Skeletal muscle satellite cell (primary cell): ENCODE results near the gene OTOP3.

Source experiments
- H3K27me3 ChIP-seq: 2 replicates; pipeline ENCODE4 v1.7.0; 2013; ENCODE audit warnings: low read length; ENCODE audit not compliant: control insufficient read depth, insufficient read depth
- H3K36me3 ChIP-seq: 2 replicates; pipeline ENCODE4 v1.7.0; 2013; ENCODE audit warnings: mild to moderate bottlenecking, control low read depth, low read length; ENCODE audit not compliant: insufficient read depth
- H3K4me1 ChIP-seq: 2 replicates; pipeline ENCODE4 v1.7.0; 2013; ENCODE audit warnings: low read length; ENCODE audit not compliant: control insufficient read depth, insufficient read depth
- H3K4me2 ChIP-seq: 2 replicates; pipeline ENCODE4 v1.7.0; 2013; ENCODE audit warnings: mild to moderate bottlenecking, low read length
- H3K4me3 ChIP-seq: 2 replicates; pipeline ENCODE4 v1.7.0; 2013; ENCODE audit warnings: low read length
- H3K9ac ChIP-seq: 2 replicates; pipeline ENCODE4 v1.7.0; 2013; ENCODE audit warnings: mild to moderate bottlenecking, low read depth, low read length, moderate library complexity
- H3K9me3 ChIP-seq: replicated peaks from 2 replicates; pipeline ENCODE4 v1.7.0; 2013; ENCODE audit warnings: mild to moderate bottlenecking, control low read depth, low read length

OTOP3 gene

GRCh38 chr17:74928786-74929185, 6.9 kb upstream of the OTOP3 start:
- no peaks in the 10 kb centered on the region for H3K4me1 ChIP-seq
- H3K9ac ChIP-seq: no peak overlapping the region
- H3K4me3 ChIP-seq: no peak overlapping the region
- H3K36me3 ChIP-seq: no peaks in the 10 kb centered on the region
- H3K4me2 ChIP-seq: no peak overlapping the region
- H3K9me3 ChIP-seq: no peaks in the 10 kb centered on the region
- peaks cover 77% of the 10 kb centered on the region for H3K27me3 ChIP-seq

DNA sequence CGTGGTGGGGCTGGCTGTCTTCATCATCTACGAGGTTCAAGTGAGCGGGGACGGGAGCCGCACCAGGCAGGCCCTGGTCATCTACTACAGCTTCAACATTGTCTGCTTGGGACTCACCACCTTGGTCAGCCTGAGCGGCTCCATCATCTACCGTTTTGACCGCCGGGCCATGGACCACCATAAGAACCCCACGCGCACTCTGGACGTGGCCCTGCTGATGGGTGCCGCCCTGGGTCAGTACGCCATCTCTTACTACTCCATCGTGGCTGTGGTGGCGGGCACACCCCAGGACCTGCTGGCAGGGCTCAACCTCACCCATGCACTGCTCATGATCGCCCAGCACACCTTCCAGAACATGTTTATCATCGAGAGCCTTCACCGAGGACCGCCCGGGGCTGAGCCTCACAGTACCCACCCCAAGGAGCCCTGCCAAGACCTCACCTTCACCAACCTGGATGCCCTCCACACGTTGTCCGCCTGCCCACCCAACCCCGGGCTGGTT, 5.1 kb upstream of the OTOP3 start:
- H3K9ac ChIP-seq: no peak overlapping the region
- no peaks in the 10 kb centered on the region for H3K36me3 ChIP-seq
- no peak overlapping the region for H3K4me2 ChIP-seq
- no peak overlapping the region for H3K4me3 ChIP-seq
- no peaks in the 10 kb centered on the region for H3K4me1 ChIP-seq
- H3K9me3 ChIP-seq: no peaks in the 10 kb centered on the region
- H3K27me3 ChIP-seq: peaks cover 72% of the 10 kb centered on the region

GRCh38 chr17:74935048-74935447, 650 bp upstream of the OTOP3 start:
- Histone ChIP-seq H3K27me3 (peaks cover 77% of the 10 kb centered on the region), H3K4me1 (no peaks in the 10 kb centered on the region), H3K9ac (no peak overlapping the region)

DNA sequence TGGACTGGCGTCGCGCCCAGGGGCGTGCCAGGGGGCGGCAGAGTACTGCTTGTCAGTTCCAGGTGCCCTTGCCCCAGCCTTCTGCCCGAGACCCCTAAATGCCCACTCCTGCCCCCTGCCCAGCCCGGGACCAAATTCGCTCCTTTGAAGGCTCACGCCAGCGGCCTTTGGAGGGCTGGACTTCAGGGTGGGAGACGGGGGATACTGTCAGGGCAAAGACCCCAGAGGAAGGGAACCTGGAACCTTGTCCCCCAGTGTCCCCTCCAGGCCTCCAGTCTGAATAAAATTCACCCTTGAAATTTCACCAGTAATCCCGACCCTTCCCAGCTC, 737 bp downstream of the OTOP3 start:
- Histone ChIP-seq H3K36me3 (no peaks in the 10 kb centered on the region), H3K4me2 (no peak overlapping the region), H3K4me1 (no peaks in the 10 kb centered on the region), H3K4me3 (no peak overlapping the region), H3K9me3 (no peaks in the 10 kb centered on the region), H3K9ac (no peak overlapping the region), H3K27me3 (peaks cover 83% of the 10 kb centered on the region)

More at GRCh38 chr17:74935048-74935447, 650 bp upstream of the OTOP3 start:
- Histone ChIP-seq H3K4me3 (no peak overlapping the region), H3K4me2 (no peak overlapping the region), H3K9me3 (no peaks in the 10 kb centered on the region), H3K36me3 (no peaks in the 10 kb centered on the region)

DNA sequence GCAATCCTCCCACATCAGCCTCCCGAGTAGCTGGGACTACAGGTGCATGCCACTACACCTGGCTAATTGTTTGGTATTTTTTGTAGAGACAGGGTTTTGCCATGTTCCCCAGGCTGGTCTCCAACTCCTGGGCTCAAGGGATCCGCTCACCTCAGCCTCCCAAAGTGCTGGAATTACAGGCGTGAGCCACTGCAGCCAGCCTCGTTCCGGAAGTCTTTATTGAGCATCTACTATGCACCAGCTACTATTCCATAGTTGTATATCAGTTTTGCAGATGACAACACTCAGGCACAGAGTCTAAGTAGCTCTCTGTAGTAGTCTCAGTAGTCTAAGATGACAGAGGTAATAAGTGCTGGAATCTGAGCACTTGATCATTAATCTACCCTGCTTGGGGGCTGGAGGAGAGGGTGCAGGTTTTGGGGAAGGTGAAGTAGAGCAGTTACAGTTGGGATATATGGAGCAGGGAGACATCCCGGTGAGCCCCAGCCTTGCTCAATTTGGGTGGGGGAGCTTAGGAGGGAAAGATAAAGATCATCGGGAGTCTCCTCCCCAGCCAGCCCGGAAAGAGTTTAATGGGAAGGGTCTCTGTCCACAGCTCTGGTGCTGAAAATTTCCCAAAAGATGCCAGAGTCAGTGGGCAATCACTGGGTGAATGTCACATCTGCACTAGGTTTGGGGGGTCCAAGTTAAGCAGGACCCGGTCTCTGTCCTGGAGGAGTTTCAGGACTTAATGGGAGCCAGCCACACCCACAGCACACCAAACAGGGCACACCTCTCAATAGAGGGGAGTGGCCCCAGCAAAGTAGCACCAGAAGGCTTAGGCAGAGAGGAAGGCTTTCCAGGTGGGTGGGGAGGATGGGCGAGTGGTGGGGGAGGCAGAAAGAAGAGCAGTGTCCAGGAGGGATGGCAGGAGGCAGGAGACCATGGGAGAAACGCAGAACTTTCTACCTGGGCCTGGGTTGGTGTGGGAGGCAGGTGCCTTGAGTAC, 1.7 kb downstream of the OTOP3 start:
- Histone ChIP-seq H3K27me3 (peaks cover 84% of the 10 kb centered on the region), H3K4me1 (no peaks in the 10 kb centered on the region), H3K36me3 (no peaks in the 10 kb centered on the region), H3K4me3 (no peak overlapping the region), H3K4me2 (no peak overlapping the region), H3K9me3 (no peaks in the 10 kb centered on the region), H3K9ac (no peak overlapping the region)

GRCh38 chr17:74938194-74938950, 2.7 kb downstream of the OTOP3 start:
- H3K27me3 ChIP-seq: peaks cover 83% of the 10 kb centered on the region
- H3K9ac ChIP-seq: no peak overlapping the region
- no peaks in the 10 kb centered on the region for H3K4me1 ChIP-seq

GRCh38 chr17:74939534-74939933, 3.8 kb downstream of the OTOP3 start:
- no peaks in the 10 kb centered on the region for H3K4me1 ChIP-seq
- H3K9me3 ChIP-seq: no peaks in the 10 kb centered on the region
- no peak overlapping the region for H3K9ac ChIP-seq
- H3K27me3 ChIP-seq: peaks cover 82% of the 10 kb centered on the region
- no peaks in the 10 kb centered on the region for H3K36me3 ChIP-seq
- no peak overlapping the region for H3K4me2 ChIP-seq
- no peak overlapping the region for H3K4me3 ChIP-seq

More at GRCh38 chr17:74938194-74938950, 2.7 kb downstream of the OTOP3 start:
- Histone ChIP-seq H3K36me3 (no peaks in the 10 kb centered on the region), H3K4me3 (no peak overlapping the region), H3K4me2 (no peak overlapping the region), H3K9me3 (no peaks in the 10 kb centered on the region)

DNA sequence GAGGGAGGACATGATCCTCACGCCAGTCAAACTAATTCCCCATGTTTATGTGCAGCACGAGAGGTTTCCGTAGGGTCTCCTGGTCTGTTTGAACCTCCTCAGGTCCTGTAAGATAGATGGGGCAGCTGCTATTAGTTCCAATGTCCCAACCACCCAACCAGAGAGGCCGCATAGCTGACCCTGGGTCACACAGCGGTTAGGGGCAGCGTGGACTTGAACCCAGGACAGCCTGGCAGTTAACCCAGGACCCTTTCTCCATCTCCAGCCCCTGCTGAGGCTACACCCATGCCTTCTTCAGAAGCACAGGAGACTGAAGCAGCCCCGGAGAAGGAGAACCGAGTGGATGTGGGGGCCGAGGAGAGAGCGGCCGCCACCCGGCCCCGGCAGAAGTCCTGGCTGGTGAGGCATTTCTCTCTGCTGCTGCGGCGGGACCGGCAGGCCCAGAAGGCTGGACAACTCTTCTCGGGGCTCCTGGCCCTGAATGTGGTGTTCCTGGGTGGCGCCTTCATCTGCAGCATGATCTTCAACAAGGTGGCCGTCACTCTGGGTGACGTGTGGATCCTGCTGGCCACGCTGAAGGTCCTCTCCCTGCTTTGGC, 5.5 kb downstream of the OTOP3 start:
- no peaks in the 10 kb centered on the region for H3K36me3 ChIP-seq
- no peaks in the 10 kb centered on the region for H3K9me3 ChIP-seq
- no peak overlapping the region for H3K4me2 ChIP-seq
- no peak overlapping the region for H3K4me3 ChIP-seq
- peaks cover 80% of the 10 kb centered on the region for H3K27me3 ChIP-seq
- H3K9ac ChIP-seq: no peak overlapping the region
- H3K4me1 ChIP-seq: no peaks in the 10 kb centered on the region

DNA sequence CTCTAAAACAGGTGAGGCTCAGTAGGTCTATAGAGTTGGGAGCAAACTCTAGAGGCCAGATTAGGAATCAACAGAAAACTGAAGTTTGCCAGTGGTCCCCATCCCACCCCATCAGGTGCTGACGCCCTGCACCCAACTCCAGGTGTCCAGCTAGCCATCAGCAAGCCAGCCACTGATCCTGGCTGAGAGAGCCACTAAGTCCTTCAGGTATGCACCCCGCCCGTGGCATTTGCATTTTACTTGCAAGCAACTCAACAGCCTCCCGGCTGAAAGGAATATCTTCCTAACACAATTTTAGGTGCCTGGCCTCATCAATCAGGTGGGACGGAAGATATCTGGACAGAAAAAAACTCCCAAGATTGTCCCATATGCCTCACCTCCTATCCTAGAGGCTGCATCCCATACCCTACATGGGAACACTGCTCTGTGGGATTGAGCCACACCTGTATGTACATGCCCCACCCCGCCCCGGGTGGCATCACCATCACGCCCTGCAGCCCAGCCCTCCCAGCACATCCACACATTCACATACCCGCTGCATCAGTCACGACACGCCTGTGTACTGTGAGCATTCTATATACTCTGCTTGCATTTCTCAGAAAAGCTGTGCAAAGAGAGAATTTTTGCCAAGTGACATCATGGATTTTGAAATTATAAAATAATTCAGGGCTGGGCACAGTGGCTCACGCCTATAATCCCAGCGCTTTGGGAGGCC, 8.3 kb downstream of the OTOP3 start:
- Histone ChIP-seq H3K4me3 (no peak overlapping the region), H3K27me3 (peaks cover 77% of the 10 kb centered on the region), H3K4me1 (no peaks in the 10 kb centered on the region), H3K36me3 (no peaks in the 10 kb centered on the region), H3K9ac (no peak overlapping the region), H3K9me3 (no peaks in the 10 kb centered on the region), H3K4me2 (no peak overlapping the region)

- no peak overlapping the region for H3K4me3 ChIP-seq
- H3K4me1 ChIP-seq: no peaks in the 10 kb centered on the region
- no peak overlapping the region for H3K4me2 ChIP-seq
- peaks cover 83% of the 10 kb centered on the region for H3K27me3 ChIP-seq
- H3K36me3 ChIP-seq: no peaks in the 10 kb centered on the region
- no peak overlapping the region for H3K9ac ChIP-seq
- no peaks in the 10 kb centered on the region for H3K9me3 ChIP-seq
Measured at GRCh38 chr17:74945543-74945942, 9.8 kb downstream of the OTOP3 start.

GRCh38 chr17:74946641-74947040, 10.9 kb downstream of the OTOP3 start:
- Histone ChIP-seq H3K4me1 (no peaks in the 10 kb centered on the region), H3K9me3 (no peaks in the 10 kb centered on the region), H3K27me3 (peaks cover 83% of the 10 kb centered on the region), H3K36me3 (no peaks in the 10 kb centered on the region), H3K9ac (no peak overlapping the region), H3K4me2 (no peak overlapping the region), H3K4me3 (no peak overlapping the region)
